Stimulated activated naive B cell treated with anti-CD40 and anti-IgM and Interleukin-4, amounts not matched to agents 10 μg/mL and 1 μg/mL and 100 μg/mL, for 72 hours (primary cell): ENCODE results near the gene PIP5K1B.

Experiments used
- ATAC-seq, 2 donors: fragments of 150-1000 bp; cut with Tn5 transposase; replicated peaks; 2 replicates each; pipeline ENCODE4 v1.10.0; 2021; ENCODE audit warnings: moderate library complexity in 1 of 2
- DNase-seq: peaks from one replicate; pipeline ENCODE4 v3.0.0; 2021
- H3K27ac Mint-ChIP-seq: one replicate; pipeline ENCODE4 v1.8.0; 2022; ENCODE audit warnings: mild to moderate bottlenecking, mixed read lengths
- H3K27me3 Mint-ChIP-seq, 2 donors: one replicate each; pipeline ENCODE4 v1.8.0; 2022; ENCODE audit warnings: mixed read lengths in 2 of 2
- H3K36me3 Mint-ChIP-seq, 2 donors: one replicate each; pipeline ENCODE4 v1.8.0; 2022; ENCODE audit warnings: mixed read lengths in 2 of 2, mild to moderate bottlenecking in 1 of 2
- H3K4me1 Mint-ChIP-seq, 2 donors: one replicate each; pipeline ENCODE4 v1.8.0; 2022; ENCODE audit warnings: mixed read lengths in 2 of 2, mild to moderate bottlenecking in 1 of 2
- H3K4me3 Mint-ChIP-seq, 2 donors: one replicate each; pipeline ENCODE4 v1.8.0; 2022; ENCODE audit warnings: mild to moderate bottlenecking in 2 of 2, mixed read lengths in 2 of 2, moderate library complexity in 1 of 2
- H3K9me3 Mint-ChIP-seq, 2 donors: one replicate each; pipeline ENCODE4 v1.8.0; 2022; ENCODE audit warnings: mixed read lengths in 2 of 2, mild to moderate bottlenecking in 1 of 2

The PIP5K1B gene

DNA sequence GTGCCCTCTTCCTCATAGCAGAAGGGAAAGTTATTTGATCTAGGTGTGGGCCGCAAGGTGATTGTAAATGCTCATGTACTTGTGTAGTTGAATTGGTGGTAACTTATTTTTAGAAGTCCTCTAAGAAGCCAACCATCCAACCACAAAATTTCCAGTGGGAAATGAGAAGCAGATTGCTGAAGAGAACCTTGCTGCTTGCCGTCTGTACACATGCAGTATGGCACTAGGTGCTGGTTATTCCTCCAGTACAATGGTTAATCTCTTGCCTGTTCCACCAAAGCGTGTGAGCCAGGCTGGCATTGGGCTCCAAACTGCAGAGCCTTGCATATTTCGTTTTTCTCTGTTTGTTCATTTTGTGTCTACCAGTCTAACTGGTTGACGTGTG, 28.0 kb downstream of the PIP5K1B start:
- Mint-ChIP-seq H3K4me1 (peaks cover 41 to 66% of the 10 kb centered on the region in 2 donors), H3K27me3 (no peaks in the 10 kb centered on the region), H3K36me3 (peaks cover 47 to 66% of the 10 kb centered on the region in 2 donors), H3K9me3 (no peaks in the 10 kb centered on the region), H3K4me3 (no peak overlapping the region), H3K27ac (no peak overlapping the region)
- no peak for ATAC-seq
- DNase-seq: no peak

DNA sequence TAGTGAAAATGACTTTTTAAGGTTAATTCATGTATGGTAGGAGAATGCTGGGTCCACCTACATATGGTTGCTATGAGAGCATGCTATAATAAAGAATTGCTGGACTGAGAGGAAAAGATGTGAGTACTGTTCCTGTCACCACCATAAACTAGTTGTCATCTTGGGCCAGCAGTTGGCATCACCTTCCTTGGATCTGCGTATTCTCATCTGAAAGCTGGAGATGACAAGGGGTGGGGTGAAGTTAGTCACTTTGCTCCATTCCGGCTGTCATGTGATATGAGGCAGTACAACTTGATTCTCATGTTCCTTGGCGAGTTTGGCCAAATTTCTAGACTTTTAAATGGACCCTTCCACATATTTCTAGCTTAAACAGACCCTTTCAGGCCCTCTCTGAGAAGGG, 33.3 kb downstream of the PIP5K1B start:
- ATAC-seq (no peak), DNase-seq (no peak)
- Mint-ChIP-seq H3K27me3 (no peaks in the 10 kb centered on the region), H3K9me3 (no peaks in the 10 kb centered on the region), H3K4me1 (peaks cover 43 to 77% of the 10 kb centered on the region in 2 donors), H3K27ac (no peak overlapping the region), H3K36me3 (peaks cover 36 to 58% of the 10 kb centered on the region in 2 donors), H3K4me3 (no peak overlapping the region)

DNA sequence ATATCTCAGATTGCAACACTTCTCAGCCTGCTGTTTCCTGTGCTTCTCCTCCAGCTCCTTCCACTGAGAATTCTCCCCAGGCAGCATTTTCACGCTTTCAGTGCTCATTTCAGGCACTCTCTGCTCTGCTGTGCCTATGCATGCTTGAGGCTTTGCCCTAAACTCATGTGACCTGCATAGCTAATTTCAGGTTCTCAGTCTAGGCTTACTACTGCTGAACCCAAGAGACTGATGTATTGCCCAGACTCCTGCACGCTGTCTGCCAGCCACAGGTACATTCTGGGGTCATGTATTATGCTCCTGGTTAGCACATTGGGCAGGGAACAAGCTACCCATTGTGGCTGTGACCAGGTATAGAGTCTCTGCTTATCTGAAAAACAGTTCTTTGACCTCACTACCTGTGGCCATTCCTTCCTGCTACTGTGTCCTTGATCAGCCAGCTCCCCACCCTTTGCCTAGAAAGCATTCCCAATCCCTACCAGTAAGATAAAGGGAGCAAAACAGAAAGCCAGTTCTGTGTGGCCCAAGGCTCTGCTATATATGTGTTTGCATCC, 34.7 kb downstream of the PIP5K1B start:
- Mint-ChIP-seq H3K4me3 (no peak overlapping the region), H3K27ac (no peak overlapping the region), H3K27me3 (no peaks in the 10 kb centered on the region), H3K36me3 (peaks cover 38 to 61% of the 10 kb centered on the region in 2 donors), H3K9me3 (no peaks in the 10 kb centered on the region), H3K4me1 (peaks cover 43 to 81% of the 10 kb centered on the region in 2 donors)
- no peak for ATAC-seq
- no peak for DNase-seq

DNA sequence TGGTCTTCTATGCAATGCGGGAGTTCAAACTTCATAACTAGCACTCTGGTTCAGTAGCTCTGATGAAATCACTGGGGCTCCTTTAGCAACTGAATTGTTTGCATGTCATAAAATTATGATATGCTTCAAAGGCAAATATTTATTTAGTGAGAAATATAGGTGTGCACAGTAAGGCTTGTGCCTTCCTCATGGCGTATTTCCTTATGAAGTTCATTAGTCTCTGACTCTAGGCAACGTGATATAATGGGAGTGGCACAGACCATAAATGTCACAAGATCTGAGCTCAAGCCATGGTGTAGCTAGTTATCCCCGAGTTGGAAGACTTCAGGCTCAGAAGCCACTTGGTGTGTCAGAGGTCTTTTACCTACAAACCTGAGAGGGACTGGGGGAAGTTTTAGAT, 35.5 kb downstream of the PIP5K1B start:
- H3K4me3 Mint-ChIP-seq: no peak overlapping the region
- peaks cover 41 to 65% of the 10 kb centered on the region in 2 donors for H3K36me3 Mint-ChIP-seq
- ATAC-seq: no peak
- H3K9me3 Mint-ChIP-seq: no peaks in the 10 kb centered on the region
- no peak for DNase-seq
- peaks cover 45 to 85% of the 10 kb centered on the region in 2 donors for H3K4me1 Mint-ChIP-seq
- no peaks in the 10 kb centered on the region for H3K27me3 Mint-ChIP-seq
- H3K27ac Mint-ChIP-seq: no peak overlapping the region

DNA sequence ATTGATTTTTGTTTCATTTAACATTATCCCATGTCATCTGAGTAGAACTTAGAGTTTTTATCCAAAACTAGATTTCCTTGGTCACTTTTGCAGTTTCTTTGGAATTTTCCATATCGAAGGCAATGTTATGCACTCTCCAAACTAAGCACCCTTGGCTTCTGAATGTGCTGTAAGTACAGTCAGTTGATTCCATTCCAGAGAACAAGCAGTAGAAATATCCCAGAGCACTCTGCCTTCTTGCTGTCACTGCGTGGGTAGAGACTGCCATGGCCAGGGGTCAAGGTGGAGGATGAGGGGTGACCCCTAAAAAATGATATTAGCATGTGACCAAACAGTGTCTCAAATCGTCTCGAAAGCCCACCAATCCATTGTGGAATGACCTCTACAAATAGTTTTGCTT, 36.2 kb downstream of the PIP5K1B start:
- no peaks in the 10 kb centered on the region for H3K27me3 Mint-ChIP-seq
- peak overlapping the region; percentile 0 for H3K27ac Mint-ChIP-seq
- peaks cover 39 to 63% of the 10 kb centered on the region in 2 donors for H3K36me3 Mint-ChIP-seq
- ATAC-seq: no peak
- H3K4me1 Mint-ChIP-seq: peaks cover 41 to 80% of the 10 kb centered on the region in 2 donors
- peak overlapping the region in 1 of 2 donors; percentile 67 for H3K4me3 Mint-ChIP-seq
- H3K9me3 Mint-ChIP-seq: no peaks in the 10 kb centered on the region
- no peak for DNase-seq

DNA sequence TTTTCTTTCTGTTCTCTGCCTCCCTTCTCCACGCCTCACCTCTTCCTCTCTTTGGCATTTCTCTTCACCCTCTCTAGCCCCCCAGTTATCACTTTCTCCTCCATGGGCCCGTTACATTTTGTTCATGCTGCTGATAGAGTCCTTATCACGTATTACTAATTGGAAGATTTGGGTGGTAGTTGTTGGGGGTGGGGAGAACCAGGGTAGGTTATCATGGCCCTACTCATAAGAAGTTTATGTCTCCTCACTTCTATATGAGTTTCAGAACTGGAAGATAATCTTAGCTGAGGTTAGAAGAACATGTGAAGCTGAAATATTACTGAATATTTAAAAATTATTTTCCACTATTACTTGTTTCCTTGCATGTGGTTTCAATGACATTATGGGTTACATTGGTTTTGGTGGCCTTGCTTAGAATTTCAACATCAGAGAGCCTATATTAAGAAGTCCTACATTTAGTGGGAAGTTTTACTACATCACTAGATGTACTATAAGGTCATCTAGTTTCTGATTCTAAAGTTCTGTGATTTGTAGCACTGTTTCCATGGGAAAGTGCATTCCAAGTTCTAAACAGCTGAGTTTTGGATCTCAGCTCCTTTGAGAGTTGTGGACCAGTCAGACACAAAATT, 36.8 kb downstream of the PIP5K1B start:
- Mint-ChIP-seq H3K4me1 (peaks cover 44 to 80% of the 10 kb centered on the region in 2 donors), H3K4me3 (peak overlapping the region; percentile 5 to 67), H3K36me3 (peaks cover 42 to 64% of the 10 kb centered on the region in 2 donors), H3K9me3 (no peaks in the 10 kb centered on the region), H3K27ac (peak overlapping the region; percentile 0), H3K27me3 (no peaks in the 10 kb centered on the region)
- ATAC-seq (peak; percentile 67 to 74), DNase-seq (no peak)

DNA sequence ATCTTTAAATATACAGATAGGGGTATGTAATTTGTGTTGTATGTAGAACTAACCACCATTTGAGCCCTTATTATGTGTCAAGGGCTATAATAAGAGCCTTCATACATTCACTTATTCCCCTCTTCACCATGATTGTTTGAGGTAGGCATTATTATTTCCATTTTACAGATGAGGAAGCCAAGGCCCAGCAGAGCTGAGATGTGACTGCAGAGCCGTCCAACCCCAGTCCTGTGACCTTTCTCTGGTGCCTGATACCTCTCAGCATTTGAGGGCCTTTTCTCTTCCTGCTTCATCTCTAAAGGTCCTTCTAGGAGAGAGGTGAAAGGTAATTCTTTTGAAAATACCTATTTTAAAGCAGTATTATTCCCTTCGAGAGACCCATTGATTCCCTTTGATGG, 37.3 kb downstream of the PIP5K1B start:
- Mint-ChIP-seq H3K27ac (peak overlapping the region; percentile 62), H3K9me3 (no peaks in the 10 kb centered on the region), H3K36me3 (peaks cover 41 to 67% of the 10 kb centered on the region in 2 donors), H3K4me1 (peaks cover 43 to 79% of the 10 kb centered on the region in 2 donors), H3K27me3 (no peaks in the 10 kb centered on the region), H3K4me3 (peak overlapping the region in 1 of 2 donors; percentile 25)
- ATAC-seq (peak; percentile 50 to 56), DNase-seq (no peak)

DNA sequence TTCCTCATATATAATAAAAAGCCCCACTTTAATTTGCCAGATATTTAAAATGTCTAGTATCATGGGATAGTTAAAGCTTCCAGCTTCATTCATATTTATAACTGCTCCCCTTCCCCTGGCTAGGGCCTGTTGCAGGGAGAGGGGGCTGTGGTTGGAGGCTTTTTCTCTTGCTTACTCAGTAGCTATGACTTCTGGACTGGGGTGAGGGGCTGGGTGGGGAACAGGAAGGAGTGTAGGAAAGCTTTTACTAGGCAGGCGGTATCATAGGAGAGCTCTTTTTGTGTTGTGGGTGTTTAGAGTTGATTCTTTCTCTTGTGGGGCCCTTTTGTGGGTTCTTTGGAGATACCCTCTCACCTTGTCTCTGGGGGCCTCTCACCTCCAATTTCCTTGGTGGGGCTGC, 39.4 kb downstream of the PIP5K1B start:
- no peaks in the 10 kb centered on the region for H3K27me3 Mint-ChIP-seq
- H3K4me1 Mint-ChIP-seq: peaks cover 43 to 80% of the 10 kb centered on the region in 2 donors
- H3K4me3 Mint-ChIP-seq: no peak overlapping the region
- ATAC-seq: no peak
- H3K27ac Mint-ChIP-seq: no peak overlapping the region
- peaks cover 49 to 69% of the 10 kb centered on the region in 2 donors for H3K36me3 Mint-ChIP-seq
- no peaks in the 10 kb centered on the region for H3K9me3 Mint-ChIP-seq
- no peak for DNase-seq

DNA sequence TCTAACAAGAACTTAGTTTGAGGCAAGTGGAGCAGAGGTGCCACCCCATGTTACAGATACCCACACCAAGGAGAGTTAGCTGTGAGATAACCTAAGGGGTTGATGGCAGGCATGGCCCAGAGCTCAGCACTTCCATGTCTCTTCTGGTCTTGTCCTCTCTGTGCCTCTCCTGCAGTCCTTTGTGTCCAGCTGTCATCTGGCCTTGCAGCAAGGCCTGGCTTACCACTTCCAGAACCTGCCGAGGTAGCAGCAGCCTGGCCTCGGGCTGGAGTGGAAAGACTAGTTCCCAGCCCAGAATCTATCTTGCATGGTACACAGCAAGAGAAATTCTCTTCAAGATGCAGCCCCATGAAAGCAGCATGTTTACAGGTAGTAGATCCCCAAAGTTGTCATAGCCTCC, 41.5 kb downstream of the PIP5K1B start:
- Mint-ChIP-seq H3K27ac (no peak overlapping the region), H3K4me3 (no peak overlapping the region), H3K27me3 (no peaks in the 10 kb centered on the region), H3K9me3 (no peaks in the 10 kb centered on the region), H3K36me3 (peaks cover 47 to 66% of the 10 kb centered on the region in 2 donors), H3K4me1 (peaks cover 33 to 69% of the 10 kb centered on the region in 2 donors)
- ATAC-seq: no peak
- no peak for DNase-seq

DNA sequence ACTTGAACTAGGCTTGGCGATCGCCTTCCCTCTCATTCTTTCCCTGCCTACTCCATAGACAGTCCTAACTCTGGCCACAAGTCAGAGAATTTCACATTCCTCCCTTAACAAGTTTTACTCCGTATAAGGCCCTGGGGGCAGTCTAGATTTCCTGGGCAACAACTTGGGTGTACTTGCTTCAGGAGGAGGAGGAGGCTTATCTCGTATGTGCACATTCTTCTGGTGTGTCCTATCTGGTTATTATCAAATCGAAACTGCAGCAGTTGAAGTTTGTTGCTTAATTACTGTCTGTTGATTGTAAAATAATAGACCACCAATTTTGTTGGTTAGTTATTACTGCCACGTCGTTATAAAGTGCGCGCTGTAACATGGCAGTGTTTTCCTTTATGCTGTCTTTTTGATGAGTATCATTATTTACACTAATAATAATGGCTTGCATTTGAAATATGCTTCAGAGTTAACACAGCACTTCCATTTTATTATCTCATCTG, 42.0 kb downstream of the PIP5K1B start:
- no peaks in the 10 kb centered on the region for H3K9me3 Mint-ChIP-seq
- no peak for ATAC-seq

DNA sequence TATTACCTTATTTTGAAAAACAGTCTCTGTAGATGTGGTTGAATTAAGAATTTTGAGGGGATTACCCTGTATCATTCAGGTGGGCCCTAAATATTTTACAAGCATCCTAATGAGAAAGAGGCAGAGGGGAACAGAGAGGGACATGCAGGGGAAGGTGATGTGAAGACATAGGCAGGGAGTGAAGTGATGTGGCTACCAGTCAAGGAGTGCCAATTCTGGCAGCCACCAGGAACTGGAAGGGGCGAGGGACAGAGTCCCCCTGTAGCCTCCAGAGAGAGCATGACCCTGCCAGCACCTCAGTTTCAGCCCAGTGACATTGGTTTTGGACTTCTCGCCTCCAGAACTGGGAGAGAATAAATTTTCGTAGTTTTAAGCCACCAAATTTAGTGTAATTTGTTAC, 44.1 kb downstream of the PIP5K1B start:
- no peak overlapping the region for H3K27ac Mint-ChIP-seq
- H3K4me3 Mint-ChIP-seq: no peak overlapping the region
- no peaks in the 10 kb centered on the region for H3K27me3 Mint-ChIP-seq
- peaks cover 34 to 53% of the 10 kb centered on the region in 2 donors for H3K36me3 Mint-ChIP-seq
- DNase-seq (no peak), ATAC-seq (no peak)
- H3K4me1 Mint-ChIP-seq: peaks cover 21 to 52% of the 10 kb centered on the region in 2 donors
- no peaks in the 10 kb centered on the region for H3K9me3 Mint-ChIP-seq

More for the DNA sequence above, 42.0 kb downstream of the PIP5K1B start:
- no peak for DNase-seq
- H3K4me3 Mint-ChIP-seq: no peak overlapping the region
- H3K27me3 Mint-ChIP-seq: no peaks in the 10 kb centered on the region
- H3K36me3 Mint-ChIP-seq: peaks cover 45 to 64% of the 10 kb centered on the region in 2 donors
- H3K27ac Mint-ChIP-seq: peak overlapping the region; percentile 14
- H3K4me1 Mint-ChIP-seq: peaks cover 30 to 63% of the 10 kb centered on the region in 2 donors

DNA sequence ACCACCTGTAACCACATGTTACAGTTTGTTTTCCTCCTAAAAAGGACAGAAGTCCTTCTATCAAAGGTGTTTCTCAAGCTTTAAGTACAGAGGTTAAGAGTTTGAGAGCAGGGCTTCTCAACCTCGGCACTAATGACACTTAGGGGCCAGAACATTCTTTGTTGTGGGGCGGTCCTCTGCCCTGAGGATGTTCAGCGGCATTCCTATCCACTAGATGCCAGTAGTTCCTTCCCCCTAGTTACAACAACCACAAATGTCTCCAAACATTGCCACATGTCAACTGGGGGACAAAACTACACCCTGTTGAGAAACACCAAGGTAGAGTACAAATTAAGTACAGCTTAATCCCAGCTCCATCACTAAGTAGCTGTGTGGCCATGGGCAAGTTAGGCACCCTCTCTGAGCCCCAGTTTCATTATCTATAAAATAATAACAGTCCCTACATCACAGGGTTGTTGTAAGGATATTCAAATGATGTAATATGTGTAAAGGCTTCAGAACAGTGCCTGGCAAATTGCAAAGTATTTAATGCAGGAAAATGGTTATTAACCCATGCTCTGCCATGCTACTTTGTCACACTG, 44.6 kb downstream of the PIP5K1B start:
- H3K36me3 Mint-ChIP-seq: peaks cover 36 to 54% of the 10 kb centered on the region in 2 donors
- H3K4me1 Mint-ChIP-seq: peaks cover 20 to 47% of the 10 kb centered on the region in 2 donors
- DNase-seq (no peak), ATAC-seq (no peak)
- H3K4me3 Mint-ChIP-seq: no peak overlapping the region
- H3K27ac Mint-ChIP-seq: no peak overlapping the region
- no peaks in the 10 kb centered on the region for H3K27me3 Mint-ChIP-seq
- H3K9me3 Mint-ChIP-seq: no peaks in the 10 kb centered on the region

DNA sequence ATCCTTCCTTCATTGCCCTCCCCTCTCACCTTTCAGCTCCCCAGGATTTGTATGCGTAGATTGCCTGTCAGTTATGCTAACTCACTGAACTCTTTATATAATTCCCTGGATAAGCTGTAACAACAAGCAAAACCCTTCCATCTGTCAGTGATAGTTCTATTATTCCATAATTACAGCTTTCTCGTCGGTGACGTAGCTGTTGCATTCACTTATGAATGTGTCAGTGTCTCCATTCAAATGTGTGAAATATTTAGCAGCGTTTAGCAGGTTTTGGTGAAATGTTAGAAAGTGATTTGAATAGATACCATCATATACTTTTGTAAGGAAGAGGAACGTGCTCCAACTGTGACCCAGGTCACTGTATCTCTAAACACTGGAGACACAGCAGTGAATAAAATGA, 45.2 kb downstream of the PIP5K1B start:
- Mint-ChIP-seq H3K9me3 (no peaks in the 10 kb centered on the region), H3K4me3 (no peak overlapping the region), H3K27ac (no peak overlapping the region), H3K4me1 (peaks cover 17 to 41% of the 10 kb centered on the region in 2 donors), H3K27me3 (no peaks in the 10 kb centered on the region), H3K36me3 (peaks cover 32 to 52% of the 10 kb centered on the region in 2 donors)
- DNase-seq (no peak), ATAC-seq (no peak)

DNA sequence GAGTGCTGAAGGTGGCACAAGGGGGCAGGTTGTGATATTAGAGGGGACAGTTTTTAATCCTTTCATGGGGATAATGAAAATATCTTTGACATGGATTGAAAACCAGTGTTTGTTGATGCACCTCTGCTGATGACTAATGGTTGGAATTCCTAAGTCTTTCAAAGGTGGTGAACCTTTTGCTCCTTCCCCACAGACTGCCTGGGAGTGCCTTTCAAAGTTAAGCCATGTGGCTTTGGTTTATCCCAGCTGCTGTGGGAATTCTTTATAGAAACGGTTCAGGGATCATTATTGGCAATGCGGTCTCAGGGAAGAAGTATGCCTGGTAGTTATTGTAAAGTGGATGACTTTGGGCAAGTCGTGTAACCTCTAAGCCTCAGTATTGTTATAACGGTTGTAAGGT, 45.7 kb downstream of the PIP5K1B start:
- Mint-ChIP-seq H3K4me3 (no peak overlapping the region), H3K27me3 (no peaks in the 10 kb centered on the region), H3K4me1 (peaks cover 17 to 36% of the 10 kb centered on the region in 2 donors), H3K27ac (no peak overlapping the region), H3K36me3 (peaks cover 28 to 50% of the 10 kb centered on the region in 2 donors), H3K9me3 (no peaks in the 10 kb centered on the region)
- ATAC-seq (no peak), DNase-seq (no peak)

DNA sequence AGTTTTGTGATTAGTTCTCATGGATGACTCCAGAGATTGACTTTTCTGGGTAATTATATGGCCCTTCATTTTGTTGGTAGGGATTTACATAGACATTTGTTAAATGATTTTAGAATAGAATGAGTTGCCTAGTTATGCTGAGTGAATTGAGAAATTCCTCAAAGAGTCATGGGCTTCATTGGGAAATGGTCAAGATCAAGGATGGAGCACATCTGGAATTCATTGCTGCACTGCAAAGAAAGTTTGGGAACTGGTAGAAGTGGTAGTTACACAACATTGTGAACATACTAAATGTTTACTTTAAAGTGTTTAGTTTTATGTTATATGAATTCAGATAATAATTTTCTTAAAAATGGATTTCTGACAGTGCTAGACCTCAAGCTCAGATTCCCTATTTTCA, 46.5 kb downstream of the PIP5K1B start:
- ATAC-seq: no peak
- H3K9me3 Mint-ChIP-seq: no peaks in the 10 kb centered on the region
- H3K27ac Mint-ChIP-seq: no peak overlapping the region
- H3K36me3 Mint-ChIP-seq: peaks cover 24 to 46% of the 10 kb centered on the region in 2 donors
- no peaks in the 10 kb centered on the region for H3K27me3 Mint-ChIP-seq
- peaks cover 13 to 33% of the 10 kb centered on the region in 2 donors for H3K4me1 Mint-ChIP-seq
- DNase-seq: no peak
- no peak overlapping the region for H3K4me3 Mint-ChIP-seq
